Astrocyte (in vitro differentiated cells and primary cell): ENCODE results near the gene ZNF487.

ENCODE experiments used
- EZH2 ChIP-seq: IDR thresholded peaks from 2 replicates; pipeline ENCODE4 v1.6.1; 2012; ENCODE audit warnings: mild to moderate bottlenecking, low read length, inconsistent platforms; ENCODE audit not compliant: insufficient read depth
- TF ChIP-seq, protein P1 (sequence below): IDR thresholded peaks from 2 replicates; pipeline ENCODE4 v1.5.1; 2011; ENCODE audit warnings: low read depth, mild to moderate bottlenecking, inconsistent platforms, low read length, moderate library complexity; ENCODE audit not compliant: insufficient read depth

GRCh38 chr10:43437141-43437870 lies 395 bp downstream of the ZNF487 start:
- TF ChIP-seq, protein P1, sequence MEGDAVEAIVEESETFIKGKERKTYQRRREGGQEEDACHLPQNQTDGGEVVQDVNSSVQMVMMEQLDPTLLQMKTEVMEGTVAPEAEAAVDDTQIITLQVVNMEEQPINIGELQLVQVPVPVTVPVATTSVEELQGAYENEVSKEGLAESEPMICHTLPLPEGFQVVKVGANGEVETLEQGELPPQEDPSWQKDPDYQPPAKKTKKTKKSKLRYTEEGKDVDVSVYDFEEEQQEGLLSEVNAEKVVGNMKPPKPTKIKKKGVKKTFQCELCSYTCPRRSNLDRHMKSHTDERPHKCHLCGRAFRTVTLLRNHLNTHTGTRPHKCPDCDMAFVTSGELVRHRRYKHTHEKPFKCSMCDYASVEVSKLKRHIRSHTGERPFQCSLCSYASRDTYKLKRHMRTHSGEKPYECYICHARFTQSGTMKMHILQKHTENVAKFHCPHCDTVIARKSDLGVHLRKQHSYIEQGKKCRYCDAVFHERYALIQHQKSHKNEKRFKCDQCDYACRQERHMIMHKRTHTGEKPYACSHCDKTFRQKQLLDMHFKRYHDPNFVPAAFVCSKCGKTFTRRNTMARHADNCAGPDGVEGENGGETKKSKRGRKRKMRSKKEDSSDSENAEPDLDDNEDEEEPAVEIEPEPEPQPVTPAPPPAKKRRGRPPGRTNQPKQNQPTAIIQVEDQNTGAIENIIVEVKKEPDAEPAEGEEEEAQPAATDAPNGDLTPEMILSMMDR = no peak
- no peak for TF ChIP-seq EZH2
